Left ventricle myocardium inferior (tissue), 1 donor: ENCODE measurements around the gene GPATCH2. TPM values are rescaled to one million over a fixed set of nuclear protein-coding genes. Genes with fewer than 3 reads are reported as not detected.

Source experiments
- DNase-seq: peaks from one replicate; pipeline ENCODE4 v3.0.0-alpha.2; 2020
- H3K27ac ChIP-seq: fragments of 200-600 bp; replicated peaks from 2 replicates; pipeline ENCODE4 v1.8.0; 2021
- H3K27me3 ChIP-seq: fragments of 200-600 bp; 2 replicates; pipeline ENCODE4 v1.8.0; 2021; ENCODE audit warnings: low read depth
- H3K36me3 ChIP-seq: fragments of 200-600 bp; 2 replicates; pipeline ENCODE4 v1.8.0; 2021
- H3K4me1 ChIP-seq: fragments of 200-600 bp; 2 replicates; pipeline ENCODE4 v1.8.0; 2021
- H3K4me3 ChIP-seq: fragments of 200-600 bp; 2 replicates; pipeline ENCODE4 v1.8.0; 2021; ENCODE audit warnings: mild to moderate bottlenecking, moderate library complexity
- H3K9me3 ChIP-seq: fragments of 200-600 bp; replicated peaks from 2 replicates; pipeline ENCODE4 v1.8.0; 2021
- intact Hi-C: fragments of 100-400 bp; cut with micrococcal nuclease; formaldehyde crosslinking; loops from one replicate; pipeline ENCODE4 v1.11.0; 2022
- total RNA-seq: library from RNA; stranded (reverse); fragmentation: NEBNext Ultra II Directional; extraction: Animal tissue kit (Norgen Biotek cat#: 25700); gene quantifications from one replicate; pipeline ENCODE4 v1.2.1, GENCODE V29; 2021
- TF ChIP-seq, protein P1 (sequence below): fragments of 200-600 bp; IDR thresholded peaks from 2 replicates; pipeline ENCODE4 v1.8.0; 2021; ENCODE audit warnings: antibody characterized with exemption, mild to moderate bottlenecking, borderline replicate concordance
- donor health status: DM: no; HTN: yes; CAD: no; lungs with severe emphysema.

GPATCH2 gene
- total RNA-seq, 1 donor from 2014 or later, result 7.0 TPM

GRCh38 chr1:217453816-217454215 is 177.1 kb downstream of the GPATCH2 start:
- TF ChIP-seq, protein P1, sequence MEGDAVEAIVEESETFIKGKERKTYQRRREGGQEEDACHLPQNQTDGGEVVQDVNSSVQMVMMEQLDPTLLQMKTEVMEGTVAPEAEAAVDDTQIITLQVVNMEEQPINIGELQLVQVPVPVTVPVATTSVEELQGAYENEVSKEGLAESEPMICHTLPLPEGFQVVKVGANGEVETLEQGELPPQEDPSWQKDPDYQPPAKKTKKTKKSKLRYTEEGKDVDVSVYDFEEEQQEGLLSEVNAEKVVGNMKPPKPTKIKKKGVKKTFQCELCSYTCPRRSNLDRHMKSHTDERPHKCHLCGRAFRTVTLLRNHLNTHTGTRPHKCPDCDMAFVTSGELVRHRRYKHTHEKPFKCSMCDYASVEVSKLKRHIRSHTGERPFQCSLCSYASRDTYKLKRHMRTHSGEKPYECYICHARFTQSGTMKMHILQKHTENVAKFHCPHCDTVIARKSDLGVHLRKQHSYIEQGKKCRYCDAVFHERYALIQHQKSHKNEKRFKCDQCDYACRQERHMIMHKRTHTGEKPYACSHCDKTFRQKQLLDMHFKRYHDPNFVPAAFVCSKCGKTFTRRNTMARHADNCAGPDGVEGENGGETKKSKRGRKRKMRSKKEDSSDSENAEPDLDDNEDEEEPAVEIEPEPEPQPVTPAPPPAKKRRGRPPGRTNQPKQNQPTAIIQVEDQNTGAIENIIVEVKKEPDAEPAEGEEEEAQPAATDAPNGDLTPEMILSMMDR, result no peak
- intact Hi-C loops, result no loop called here
- Histone ChIP-seq H3K4me3 (peak overlapping the region; percentile 16), H3K4me1 (peaks cover 29% of the 10 kb centered on the region), H3K36me3 (peaks cover 7% of the 10 kb centered on the region), H3K27ac (peak overlapping the region; percentile 88), H3K9me3 (no peaks in the 10 kb centered on the region), H3K27me3 (no peaks in the 10 kb centered on the region)
- DNase-seq, result peak; percentile 43

- H3K36me3 ChIP-seq, result peaks cover 27% of the 10 kb centered on the region
- DNase-seq, result no peak
- TF ChIP-seq, protein P1, result no peak
- H3K4me3 ChIP-seq, result no peak overlapping the region
- intact Hi-C loops, result no loop called here
- no peak overlapping the region for H3K27ac ChIP-seq
- H3K27me3 ChIP-seq, result no peaks in the 10 kb centered on the region
- no peaks in the 10 kb centered on the region for H3K9me3 ChIP-seq
- peaks cover 20% of the 10 kb centered on the region for H3K4me1 ChIP-seq
Measured at GRCh38 chr1:217449370-217449769, 181.5 kb downstream of the GPATCH2 start.

GRCh38 chr1:217443845-217444244 is 187.0 kb downstream of the GPATCH2 start:
- no peak for DNase-seq

DNA sequence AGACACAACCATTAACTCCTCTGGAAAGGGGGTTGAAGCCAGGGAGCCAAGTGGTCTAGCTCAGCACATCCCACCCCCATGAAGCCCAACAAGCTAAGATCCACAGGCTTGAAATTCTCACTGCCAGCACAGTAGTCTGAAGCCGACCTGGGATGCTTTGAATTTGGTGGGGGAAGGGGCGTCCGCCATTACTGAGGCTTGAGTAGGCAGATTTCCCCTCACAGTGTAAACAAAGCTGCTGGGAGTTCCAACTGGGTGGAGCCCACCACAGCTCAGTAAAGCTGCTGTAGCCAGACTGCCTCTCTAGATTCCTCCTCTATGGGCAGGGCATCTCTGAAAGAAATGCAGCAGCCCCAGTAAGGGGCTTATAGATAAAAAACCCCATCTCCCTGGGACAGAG is 193.5 kb downstream of the GPATCH2 start:
- H3K4me3 ChIP-seq, result no peak overlapping the region
- TF ChIP-seq, protein P1, result no peak

More at GRCh38 chr1:217443845-217444244, 187.0 kb downstream of the GPATCH2 start:
- TF ChIP-seq, protein P1, result no peak
- no peak overlapping the region for H3K27ac ChIP-seq
- peaks cover 27% of the 10 kb centered on the region for H3K9me3 ChIP-seq
- no peak overlapping the region for H3K4me3 ChIP-seq
- intact Hi-C loops, result no loop called here
- peaks cover 50% of the 10 kb centered on the region for H3K36me3 ChIP-seq
- no peaks in the 10 kb centered on the region for H3K27me3 ChIP-seq
- no peaks in the 10 kb centered on the region for H3K4me1 ChIP-seq

GRCh38 chr1:217435204-217435603 is 195.7 kb downstream of the GPATCH2 start:
- Histone ChIP-seq H3K4me3 (no peak overlapping the region), H3K9me3 (peaks cover 12% of the 10 kb centered on the region), H3K27me3 (no peaks in the 10 kb centered on the region), H3K27ac (no peak overlapping the region), H3K4me1 (no peaks in the 10 kb centered on the region), H3K36me3 (peaks cover 17% of the 10 kb centered on the region)
- TF ChIP-seq, protein P1, result no peak
- no peak for DNase-seq
- intact Hi-C loops, result no loop called here

More for the DNA sequence above, 193.5 kb downstream of the GPATCH2 start:
- Histone ChIP-seq H3K9me3 (peaks cover 24% of the 10 kb centered on the region), H3K36me3 (peaks cover 24% of the 10 kb centered on the region), H3K27ac (no peak overlapping the region), H3K4me1 (no peaks in the 10 kb centered on the region), H3K27me3 (no peaks in the 10 kb centered on the region)
- intact Hi-C loops, result no loop called here
- no peak for DNase-seq
